Right lobe of liver (tissue), 6 donors: Measurements from ENCODE around the gene CDH4. TPM values are rescaled to one million over a fixed set of nuclear protein-coding genes. Genes with fewer than 3 reads are reported as not detected.
A peak's percentile ranks its signal among the peaks of the same experiment; 100 is the strongest.

Experiments used
- ATAC-seq, 4 donors: fragments of 200-7000 bp; cut with Tn5 transposase; one replicate each; pipeline ENCODE4 v1.9.1; 2020; ENCODE audit warnings: mild to moderate bottlenecking in 4 of 4, moderate library complexity in 4 of 4
- DNase-seq, 3 donors: peaks; one replicate each; pipeline ENCODE4 v3.0.0-alpha.2; 2020
- H3K27ac ChIP-seq, 3 donors: fragments of 200-600 bp; one replicate each; pipeline ENCODE4 v1.8.0; 2022
- H3K27me3 ChIP-seq, 2 donors: fragments of 200-600 bp; one replicate each; pipeline ENCODE4 v1.8.0; 2022
- H3K36me3 ChIP-seq, 4 donors: fragments of 200-600 bp; sonication (generic) in 1 of 4; one replicate each; pipeline versions ENCODE4 v1.5.1 to v1.8.0; 2017 to 2022; ENCODE audit warnings: control low read depth in 1 of 4
- H3K4me1 ChIP-seq, 4 donors: fragments of 200-600 bp; sonication (generic) in 1 of 4; one replicate each; pipeline versions ENCODE4 v1.5.1 to v1.8.0; 2017 to 2022; ENCODE audit warnings: control low read depth in 1 of 4
- H3K4me3 ChIP-seq, 3 donors: fragments of 200-600 bp; one replicate each; pipeline ENCODE4 v1.8.0; 2022
- H3K9me3 ChIP-seq, 4 donors: fragments of 200-600 bp; sonication (generic) in 1 of 4; one replicate each; pipeline versions ENCODE4 v1.5.1 to v1.8.0; 2017 to 2022; ENCODE audit warnings: control low read depth in 1 of 4
- POLR2A ChIP-seq: fragments of 450-650 bp; IDR thresholded peaks from one replicate; pipeline ENCODE4 v1.6.1; 2017; ENCODE audit warnings: antibody characterized with exemption, mild to moderate bottlenecking
- WGBS: methylation state at CpG from one replicate; pipeline ENCODE4 v1.1.6; 2018; ENCODE audit warnings: low coverage, low lambda C conversion rate; ENCODE audit not compliant: insufficient coverage; ENCODE audit errors: missing lambda C conversion rate; 5-methylcytosine and 5-hydroxymethylcytosine counted together
- intact Hi-C, 2 donors: fragments of 100-400 bp; cut with DNase I; formaldehyde crosslinking; loops; one replicate each; pipeline versions ENCODE4 v1.11.2 to v1.14.1; 2022
- total RNA-seq, 6 experiments: library from RNA; depleted of rRNA in 2 of 6; stranded (reverse); fragments of >200 nt in 2 of 6; fragmentation: NEBNext Ultra II Directional in 3 of 6; extraction: Animal tissue kit (Norgen Biotek cat#: 25700) in 3 of 6; gene quantifications; one replicate each; pipeline versions ENCODE4 v1.1.0 to v1.2.4, GENCODE V29; 2016 to 2023
- TF ChIP-seq, protein P1 (sequence below), 4 donors: fragments of 200-600 bp in 3 of 4; fragments of 450-650 bp in 1 of 4; IDR thresholded peaks; one replicate each; pipeline versions ENCODE4 v1.5.1 to v1.8.0; 2016 to 2022; ENCODE audit warnings: antibody characterized with exemption in 4 of 4, mild to moderate bottlenecking in 2 of 4
- donor health status: DM: no; HTN: yes; CAD: no.
- donor health status: DM: no; HTN: no; CAD: no.
- donor health status: DM: no; HTN: no; CAD: no.
- donor health status: DM: no; HTN: yes; CAD: no.
- donor health status: DM: no; HTN: yes; CAD: no.

Gene CDH4
- total RNA-seq, 6 experiments from 2014 or later = 0.02 to 0.14 (median 0.09) TPM; not detected in 3

DNA sequence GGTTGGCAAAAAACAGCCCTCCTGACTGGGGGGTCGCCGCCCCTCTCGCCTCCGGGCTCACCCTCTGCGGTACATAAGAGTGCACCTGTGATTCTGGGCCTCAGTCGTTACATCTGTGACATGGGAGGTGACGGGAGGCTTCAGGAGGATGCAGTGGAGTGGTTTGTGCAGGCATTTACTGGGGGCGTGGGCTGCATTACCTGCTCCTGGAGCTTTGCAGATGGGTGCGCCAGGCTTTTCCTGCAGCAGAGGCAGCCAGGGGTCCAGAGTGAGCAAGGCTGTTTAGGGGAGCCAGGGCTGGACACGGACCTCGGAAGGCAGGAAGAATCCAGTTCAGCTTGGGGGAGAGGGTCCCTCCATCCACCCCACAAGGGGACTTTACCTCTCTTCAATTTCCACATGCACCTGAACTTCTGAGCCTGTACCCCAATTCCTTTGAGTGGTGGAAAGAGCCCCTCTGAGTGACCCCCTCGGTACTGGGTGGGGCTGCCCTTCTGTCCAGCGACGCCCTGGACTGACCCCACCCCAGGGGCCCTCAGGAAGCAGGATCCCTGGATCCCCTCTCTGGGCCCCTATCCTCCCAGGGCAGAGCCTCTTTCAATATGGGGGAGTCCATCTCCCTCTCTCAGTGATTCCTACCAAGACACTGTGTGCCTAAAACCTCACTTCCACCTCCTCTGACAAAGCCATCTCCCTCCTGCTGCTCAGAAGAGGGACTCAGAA lies 679.6 kb downstream of the CDH4 start:
- Histone ChIP-seq H3K27ac (no peak overlapping the region), H3K27me3 (no peaks in the 10 kb centered on the region), H3K4me3 (no peak overlapping the region), H3K4me1 (no peaks in the 10 kb centered on the region), H3K9me3 (no peaks in the 10 kb centered on the region), H3K36me3 (no peaks in the 10 kb centered on the region)
- TF ChIP-seq POLR2A = no peak
- TF ChIP-seq, protein P1, sequence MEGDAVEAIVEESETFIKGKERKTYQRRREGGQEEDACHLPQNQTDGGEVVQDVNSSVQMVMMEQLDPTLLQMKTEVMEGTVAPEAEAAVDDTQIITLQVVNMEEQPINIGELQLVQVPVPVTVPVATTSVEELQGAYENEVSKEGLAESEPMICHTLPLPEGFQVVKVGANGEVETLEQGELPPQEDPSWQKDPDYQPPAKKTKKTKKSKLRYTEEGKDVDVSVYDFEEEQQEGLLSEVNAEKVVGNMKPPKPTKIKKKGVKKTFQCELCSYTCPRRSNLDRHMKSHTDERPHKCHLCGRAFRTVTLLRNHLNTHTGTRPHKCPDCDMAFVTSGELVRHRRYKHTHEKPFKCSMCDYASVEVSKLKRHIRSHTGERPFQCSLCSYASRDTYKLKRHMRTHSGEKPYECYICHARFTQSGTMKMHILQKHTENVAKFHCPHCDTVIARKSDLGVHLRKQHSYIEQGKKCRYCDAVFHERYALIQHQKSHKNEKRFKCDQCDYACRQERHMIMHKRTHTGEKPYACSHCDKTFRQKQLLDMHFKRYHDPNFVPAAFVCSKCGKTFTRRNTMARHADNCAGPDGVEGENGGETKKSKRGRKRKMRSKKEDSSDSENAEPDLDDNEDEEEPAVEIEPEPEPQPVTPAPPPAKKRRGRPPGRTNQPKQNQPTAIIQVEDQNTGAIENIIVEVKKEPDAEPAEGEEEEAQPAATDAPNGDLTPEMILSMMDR (IDR thresholded peaks at IDR 0.05) = no peak
- WGBS = 67% methylated on average over 7 of the region's 14 CpGs
- intact Hi-C loops = no loop called here
- peak; percentile 6 to 25 (median 24) for DNase-seq
- no peak for ATAC-seq

DNA sequence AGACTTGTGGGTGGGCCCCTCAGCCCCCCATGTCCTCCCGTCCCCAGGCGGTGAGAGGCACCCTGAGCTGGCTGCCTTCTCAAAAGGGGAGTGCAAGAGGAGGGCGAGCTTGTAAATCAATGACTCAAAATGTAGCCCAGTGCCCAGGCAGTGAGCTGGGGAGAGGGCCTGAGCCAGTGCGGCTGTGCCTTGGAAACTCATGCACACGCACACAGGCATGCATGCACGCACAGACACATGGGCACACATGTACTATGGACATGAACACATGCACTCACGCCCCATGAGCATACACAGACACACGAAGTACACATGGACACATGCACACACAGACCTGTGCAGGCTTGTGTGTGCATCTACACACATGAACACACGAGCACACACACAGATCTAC lies 680.1 kb downstream of the CDH4 start:
- Histone ChIP-seq H3K4me3 (no peak overlapping the region), H3K9me3 (no peaks in the 10 kb centered on the region), H3K27me3 (no peaks in the 10 kb centered on the region), H3K4me1 (no peaks in the 10 kb centered on the region), H3K27ac (no peak overlapping the region), H3K36me3 (no peaks in the 10 kb centered on the region)
- intact Hi-C loops = no loop called here
- DNase-seq (peak in 2 of 3 donors; percentile 19 to 25), ATAC-seq (no peak)
- 80% methylated on average over 2 of the region's 9 CpGs for WGBS
- no peak for TF ChIP-seq POLR2A

DNA sequence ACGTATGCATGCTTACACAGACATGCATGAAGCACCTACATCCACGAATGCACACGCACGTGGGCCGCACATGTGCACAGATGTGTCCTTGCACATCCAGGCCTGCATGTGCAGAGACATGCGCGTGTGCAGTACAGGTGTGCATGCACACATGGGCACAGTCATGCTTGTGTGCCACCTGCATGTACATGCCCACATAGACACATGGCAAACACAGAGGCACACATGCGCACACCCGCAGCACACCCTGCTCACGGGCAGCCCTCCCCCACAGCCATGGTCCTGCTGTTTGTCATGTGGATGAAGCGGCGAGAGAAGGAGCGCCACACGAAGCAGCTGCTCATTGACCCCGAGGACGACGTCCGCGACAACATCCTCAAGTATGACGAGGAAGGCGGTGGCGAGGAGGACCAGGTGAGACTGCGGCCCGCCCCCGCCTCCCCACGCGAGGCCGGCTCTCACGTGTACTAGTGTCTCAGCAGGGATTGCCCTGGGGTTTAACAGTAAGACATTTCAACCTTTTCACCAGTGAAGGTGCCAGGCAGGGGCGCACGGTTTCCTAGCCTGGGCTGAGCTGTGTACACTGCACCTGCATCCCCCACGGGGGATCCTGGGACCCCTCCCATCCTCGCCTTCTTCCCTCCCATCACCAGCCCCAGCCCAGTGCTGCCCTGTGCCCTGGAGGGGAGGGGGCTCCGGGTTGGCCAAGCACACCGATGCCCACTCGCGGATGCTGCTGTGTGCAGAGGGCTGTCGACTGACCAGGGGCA lies 680.8 kb downstream of the CDH4 start:
- Histone ChIP-seq H3K9me3 (no peaks in the 10 kb centered on the region), H3K4me3 (no peak overlapping the region), H3K27ac (no peak overlapping the region), H3K27me3 (no peaks in the 10 kb centered on the region), H3K4me1 (no peaks in the 10 kb centered on the region), H3K36me3 (no peaks in the 10 kb centered on the region)
- peak in 2 of 3 donors; percentile 28 to 32 for DNase-seq
- 77% methylated on average over 16 of the region's 38 CpGs for WGBS
- ATAC-seq = no peak
- TF ChIP-seq, protein P1 (IDR thresholded peaks at IDR 0.05) = no peak
- TF ChIP-seq POLR2A = no peak
- intact Hi-C loops = no loop called here

DNA sequence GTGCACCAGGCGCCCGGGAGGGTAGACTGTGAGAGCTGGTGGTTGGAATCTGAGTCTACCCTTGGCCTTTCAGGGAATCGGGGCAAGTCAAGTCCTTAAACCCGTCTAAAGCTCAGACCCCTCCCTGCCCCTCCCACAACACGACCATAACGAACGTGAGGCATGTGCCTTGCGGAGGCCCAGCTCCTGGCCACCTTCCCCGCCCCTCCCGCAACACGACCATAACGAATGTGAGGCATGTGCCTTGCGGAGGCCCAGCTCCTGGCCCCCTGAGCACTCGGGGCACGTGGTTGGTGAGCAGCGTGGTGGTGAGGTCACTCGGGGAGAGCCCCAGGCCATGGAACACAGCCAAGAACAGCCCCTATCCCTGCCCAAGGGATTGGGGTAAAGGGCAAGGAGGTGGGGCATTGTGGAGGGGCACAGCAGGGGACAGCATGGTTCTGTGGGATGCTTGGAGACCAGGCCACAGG lies 681.5 kb downstream of the CDH4 start:
- DNase-seq (peak in 2 of 3 donors; percentile 33 to 40), ATAC-seq (no peak)
- WGBS = 34% methylated on average over 4 of the region's 17 CpGs
- intact Hi-C loops = no loop called here
- no peaks in the 10 kb centered on the region for H3K4me1 ChIP-seq
- H3K9me3 ChIP-seq = no peaks in the 10 kb centered on the region
- no peaks in the 10 kb centered on the region for H3K27me3 ChIP-seq
- H3K4me3 ChIP-seq = no peak overlapping the region
- no peaks in the 10 kb centered on the region for H3K36me3 ChIP-seq
- TF ChIP-seq POLR2A = no peak
- TF ChIP-seq, protein P1 (IDR thresholded peaks at IDR 0.05) = no peak
- H3K27ac ChIP-seq = no peak overlapping the region
